H1 (cell line): ENCODE measurements around the gene AP3D1. TPM values are rescaled to one million over a fixed set of nuclear protein-coding genes. Genes with fewer than 3 reads are reported as not detected.

Source experiments
- RBBP5 ChIP-seq: IDR thresholded peaks from 2 replicates; pipeline ENCODE4 v1.7.1; 2012; ENCODE audit warnings: low read depth, mild to moderate bottlenecking, inconsistent platforms, low read length, moderate library complexity, borderline replicate concordance
- polyA plus RNA-seq, 7 experiments: library from polyadenylated mRNA; depleted of rRNA in 3 of 7; stranded (reverse) in 5 of 7; unstranded in 2 of 7; fragments of >200 nt in 5 of 7; fragments of 200-250 nt in 2 of 7; gene quantifications; 1 replicate in 5 of 7; 2 replicates in 1 of 7; 4 replicates in 1 of 7; pipeline versions ENCODE4 v1.2.1 to v1.2.3, GENCODE V29; 2011 to 2013; ENCODE audit warnings: missing spikeins in 2 of 7, mixed read lengths in 2 of 7
- total RNA-seq: library from RNA; stranded (reverse); fragmentation: NEBNext Ultra II Directional; extraction: Animal tissue kit (Norgen Biotek cat#: 25700); gene quantifications from 2 replicates; pipeline ENCODE4 v1.2.1, GENCODE V29; 2021

AP3D1 gene
- total and polyA plus RNA-seq, 2 of the 8 experiments (the other 6 are each of a cell fraction or from before 2014, with no cell fraction given): 161 to 174 TPM

DNA sequence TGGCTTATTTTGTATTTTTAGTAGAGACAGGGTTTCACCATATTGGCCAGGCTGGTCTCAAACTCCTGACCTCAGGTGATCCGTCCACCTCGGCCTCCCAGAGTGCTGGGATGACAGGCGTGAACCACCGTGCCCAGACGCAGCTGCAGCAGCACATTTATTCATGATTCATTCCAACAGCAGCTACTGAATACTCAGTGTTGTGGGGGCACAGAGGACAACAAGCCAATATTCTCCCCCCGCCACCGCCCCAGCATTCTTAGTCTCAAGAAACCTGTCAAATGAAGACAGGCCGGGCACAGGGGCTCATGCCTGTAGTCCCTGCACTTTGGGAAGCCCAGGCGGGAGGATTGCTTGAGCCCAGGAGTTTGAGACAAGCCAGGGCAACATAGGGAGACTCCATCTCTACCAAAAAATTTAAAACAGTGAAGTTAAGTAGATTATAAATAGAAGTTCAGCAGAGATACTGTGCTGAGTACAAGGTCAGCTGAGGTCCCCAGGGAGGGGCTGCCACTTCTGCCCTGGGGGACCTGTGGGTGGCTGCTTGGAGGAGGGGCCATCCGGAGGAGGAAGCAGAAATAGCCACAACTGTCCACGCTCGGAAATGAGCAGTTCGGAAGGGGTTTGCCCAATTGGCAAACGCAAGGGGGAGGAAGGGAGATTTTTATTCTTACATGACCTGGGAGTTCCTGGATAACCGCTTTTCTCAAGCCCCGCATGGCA is 16.7 kb upstream of the AP3D1 start (continued):
- TF ChIP-seq RBBP5: no peak
